ENCODE data around the gene FGD5.
"Not testable (repeated sequence)": the region's sequence is repeated elsewhere in the genome, so short reads cannot be mapped to it uniquely, and the experiment has no call there.

FGD5 gene

GRCh38 chr3:14801668-14802380 is 16.9 kb upstream of the FGD5 start:
- FAIRE-seq: no peak
- no peak for DNase-seq (ENCODE audit: insufficient read length)
- no peak for TF ChIP-seq POLR2A (IDR thresholded peaks at IDR 0.05; ENCODE audit: low read depth, low read length)
- TF ChIP-seq POLR2AphosphoS5 (IDR thresholded peaks at IDR 0.05; ENCODE audit: low read depth, low read length): no peak
- TF ChIP-seq TAF1 (IDR thresholded peaks at IDR 0.05; ENCODE audit: borderline replicate concordance, low read depth, low read length): no peak

- DNase-seq (ENCODE audit: insufficient read length) (no peak), FAIRE-seq (no peak)
- TF ChIP-seq TAF1 (IDR thresholded peaks at IDR 0.05; ENCODE audit: borderline replicate concordance, low read depth, low read length) (no peak), POLR2A (IDR thresholded peaks at IDR 0.05; ENCODE audit: low read depth, low read length) (no peak), POLR2AphosphoS5 (IDR thresholded peaks at IDR 0.05; ENCODE audit: low read depth, low read length) (no peak)
These were observed 16.4 kb upstream of the FGD5 start for GRCh38 chr3:14802381-14802731.

- TF ChIP-seq TAF1 (IDR thresholded peaks at IDR 0.05; ENCODE audit: borderline replicate concordance, low read depth, low read length) (no peak), POLR2AphosphoS5 (IDR thresholded peaks at IDR 0.05; ENCODE audit: low read depth, low read length) (no peak), POLR2A (IDR thresholded peaks at IDR 0.05; ENCODE audit: low read depth, low read length) (no peak)
- DNase-seq (ENCODE audit: insufficient read length) (no peak), FAIRE-seq (no peak)
These were observed 15.4 kb upstream of the FGD5 start for GRCh38 chr3:14803101-14803980.

GRCh38 chr3:14803981-14804834 is 14.6 kb upstream of the FGD5 start:
- FAIRE-seq (no peak), DNase-seq (ENCODE audit: insufficient read length) (no peak)
- no peak for TF ChIP-seq POLR2A (IDR thresholded peaks at IDR 0.05; ENCODE audit: low read depth, low read length)
- no peak for TF ChIP-seq TAF1 (IDR thresholded peaks at IDR 0.05; ENCODE audit: borderline replicate concordance, low read depth, low read length)
- TF ChIP-seq POLR2AphosphoS5 (IDR thresholded peaks at IDR 0.05; ENCODE audit: low read depth, low read length): no peak

- DNase-seq (ENCODE audit: insufficient read length) (no peak), FAIRE-seq (no peak)
- TF ChIP-seq POLR2AphosphoS5 (IDR thresholded peaks at IDR 0.05; ENCODE audit: low read depth, low read length) (no peak), POLR2A (IDR thresholded peaks at IDR 0.05; ENCODE audit: low read depth, low read length) (no peak), TAF1 (IDR thresholded peaks at IDR 0.05; ENCODE audit: borderline replicate concordance, low read depth, low read length) (no peak)
These were observed 13.7 kb upstream of the FGD5 start for GRCh38 chr3:14804835-14805780.

- no peak for DNase-seq (ENCODE audit: insufficient read length)
- no peak for TF ChIP-seq TAF1 (IDR thresholded peaks at IDR 0.05; ENCODE audit: borderline replicate concordance, low read depth, low read length)
- FAIRE-seq: no peak
These were observed 12.7 kb upstream of the FGD5 start for GRCh38 chr3:14805961-14806537.

GRCh38 chr3:14806641-14807263 is 12.0 kb upstream of the FGD5 start:
- DNase-seq (ENCODE audit: insufficient read length) (no peak), FAIRE-seq (peak; percentile 14)
- TF ChIP-seq POLR2AphosphoS5 (IDR thresholded peaks at IDR 0.05; ENCODE audit: low read depth, low read length): no peak
- TF ChIP-seq TAF1 (IDR thresholded peaks at IDR 0.05; ENCODE audit: borderline replicate concordance, low read depth, low read length): no peak
- TF ChIP-seq POLR2A (IDR thresholded peaks at IDR 0.05; ENCODE audit: low read depth, low read length): no peak

GRCh38 chr3:14808025-14808424 is 10.7 kb upstream of the FGD5 start:
- no peak for TF ChIP-seq TAF1 (IDR thresholded peaks at IDR 0.05; ENCODE audit: borderline replicate concordance, low read depth, low read length)
- no peak for TF ChIP-seq POLR2AphosphoS5 (IDR thresholded peaks at IDR 0.05; ENCODE audit: low read depth, low read length)
- TF ChIP-seq POLR2A (IDR thresholded peaks at IDR 0.05; ENCODE audit: low read depth, low read length): no peak
- DNase-seq (ENCODE audit: insufficient read length) (no peak), FAIRE-seq (no peak)

- FAIRE-seq (no peak), DNase-seq (ENCODE audit: insufficient read length) (no peak)
- TF ChIP-seq POLR2AphosphoS5 (IDR thresholded peaks at IDR 0.05; ENCODE audit: low read depth, low read length) (no peak), TAF1 (IDR thresholded peaks at IDR 0.05; ENCODE audit: borderline replicate concordance, low read depth, low read length) (no peak), POLR2A (IDR thresholded peaks at IDR 0.05; ENCODE audit: low read depth, low read length) (no peak)
These were observed 10.1 kb upstream of the FGD5 start for GRCh38 chr3:14808502-14809266.

- FAIRE-seq; DNase-seq (ENCODE audit: insufficient read length): not testable (repeated sequence)
These were observed 9.2 kb upstream of the FGD5 start for GRCh38 chr3:14809611-14810010.

All from GM12892 (cell line).